ENCODE measurements around the gene LIX1L. TPM values are rescaled to one million over a fixed set of nuclear protein-coding genes. Genes with fewer than 3 reads are reported as not detected.
A peak's percentile ranks its signal among the peaks of the same experiment; 100 is the strongest.

The LIX1L gene
- total and polyA plus RNA-seq, 12 donors = 7.1 to 30.0 (median 23.8) TPM

DNA sequence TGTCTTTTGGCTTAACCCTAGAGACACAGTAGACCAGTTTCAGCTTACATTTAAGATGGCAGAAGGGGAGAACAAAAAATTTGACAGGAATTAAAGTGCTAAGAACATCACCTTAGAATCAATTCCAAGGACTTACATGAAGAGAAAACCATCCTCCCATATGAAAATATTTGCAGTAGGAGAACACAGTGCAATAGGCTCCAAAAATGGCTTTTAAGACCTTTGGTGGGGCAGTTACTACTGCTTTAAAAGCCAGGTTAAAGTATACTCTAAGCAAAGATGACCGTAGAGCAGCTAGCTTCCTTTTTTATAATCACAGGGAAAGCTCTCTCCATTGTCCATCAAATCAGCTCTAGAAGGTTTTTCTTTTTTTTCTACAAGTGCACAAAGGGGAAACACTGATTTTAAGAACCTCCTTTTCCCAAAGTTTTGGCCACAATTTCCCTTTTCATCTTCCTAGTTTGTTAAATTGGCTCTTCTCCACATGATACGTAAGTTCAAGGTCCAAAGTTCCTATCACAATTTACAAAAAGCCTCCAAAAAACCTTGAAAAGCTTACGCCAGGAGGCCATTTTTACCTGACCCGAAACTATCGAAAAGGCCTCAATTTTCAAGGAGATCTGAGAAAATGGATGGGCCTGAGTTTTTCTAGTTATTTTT lies 35.3 kb upstream of the LIX1L start:
- peaks cover 0 to 64% (median 35%) of the 10 kb centered on the region in 9 donors for H3K4me1 ChIP-seq
- intact Hi-C loops (cut with DNase I) = no loop called here
- no peaks in the 10 kb centered on the region for H3K27me3 ChIP-seq
- H3K9me3 ChIP-seq = no peaks in the 10 kb centered on the region
- H3K4me3 ChIP-seq = peak overlapping the region; percentile 70 to 90 (median 76)
- 27 to 29% methylated on average over 5 of the region's 5 CpGs for WGBS, 2 donors
- peaks cover 8 to 42% (median 35%) of the 10 kb centered on the region in 9 donors for H3K36me3 ChIP-seq
- no peak for DNase-seq
- no peak for ATAC-seq
- peak overlapping the region; percentile 89 to 98 (median 97) for H3K27ac ChIP-seq
- TF ChIP-seq CTCF (IDR thresholded peaks at IDR 0.05) = no peak

DNA sequence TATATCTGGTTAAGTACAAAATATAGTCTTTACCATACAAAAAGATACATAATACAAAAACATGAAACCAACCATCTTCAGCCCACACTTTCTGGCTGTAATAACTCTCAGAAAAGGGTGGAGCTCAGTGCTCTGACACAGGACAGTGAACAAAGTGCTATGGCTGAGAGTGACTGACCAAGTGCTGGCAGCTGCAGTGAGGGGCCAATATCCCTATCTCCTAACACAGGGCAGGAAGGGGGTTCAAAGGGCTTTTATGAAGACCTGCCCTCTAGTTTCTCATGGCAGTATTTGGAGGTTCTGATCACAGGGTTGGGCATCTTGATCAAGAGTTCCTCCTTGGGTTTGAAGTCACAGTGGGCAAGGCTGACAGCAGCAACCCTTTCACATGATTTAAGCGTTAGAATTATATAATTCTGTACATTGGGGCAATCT lies 34.7 kb upstream of the LIX1L start:
- H3K27me3 ChIP-seq = no peaks in the 10 kb centered on the region
- H3K4me1 ChIP-seq = peaks cover 0 to 64% (median 30%) of the 10 kb centered on the region in 9 donors
- WGBS, 2 donors = 54 to 75% methylated on average over 1 of the region's 1 CpG
- H3K4me3 ChIP-seq = peak overlapping the region; percentile 70 to 90 (median 76)
- intact Hi-C loops (cut with DNase I) = no loop called here
- TF ChIP-seq CTCF (IDR thresholded peaks at IDR 0.05) = no peak
- no peak for ATAC-seq
- H3K9me3 ChIP-seq = no peaks in the 10 kb centered on the region
- peaks cover 8 to 42% (median 35%) of the 10 kb centered on the region in 9 donors for H3K36me3 ChIP-seq
- no peak for DNase-seq
- H3K27ac ChIP-seq = peak overlapping the region; percentile 89 to 98 (median 97)

DNA sequence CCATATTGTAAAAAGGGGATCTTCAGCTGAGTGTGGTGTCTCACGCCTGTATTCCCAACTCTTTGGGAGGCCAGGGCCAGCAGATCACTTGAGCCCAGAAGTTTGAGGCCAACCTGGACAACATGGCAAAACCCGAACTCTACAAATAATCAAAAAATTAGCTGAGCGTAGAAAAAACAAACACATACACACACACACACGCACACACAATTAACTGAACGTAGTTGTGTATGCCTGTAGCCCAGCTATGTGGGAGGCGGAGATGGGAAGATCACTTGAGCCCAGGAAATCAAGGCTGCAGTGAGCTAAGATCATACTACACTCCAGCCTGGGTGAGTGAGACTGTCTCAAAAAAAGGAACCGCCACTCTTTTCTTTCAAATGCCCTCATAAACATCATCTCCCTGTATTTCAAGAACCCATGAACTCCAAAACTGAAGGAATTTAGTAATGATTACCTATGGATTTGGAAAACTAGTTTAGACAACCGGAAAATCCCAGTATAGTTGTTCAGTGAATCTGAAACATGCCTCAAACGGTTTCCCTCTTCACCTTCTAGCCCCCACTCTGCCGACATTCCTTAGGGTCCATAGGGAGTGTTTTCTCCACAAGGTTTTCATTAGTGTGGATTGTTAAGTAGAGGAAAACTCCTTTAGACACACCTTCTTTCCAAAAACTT lies 34.1 kb upstream of the LIX1L start:
- DNase-seq (no peak), ATAC-seq (peak in 2 of 8 donors; percentile 3 to 20)

More for the DNA sequence above, 34.1 kb upstream of the LIX1L start:
- Histone ChIP-seq H3K36me3 (peaks cover 8 to 42% (median 35%) of the 10 kb centered on the region in 9 donors), H3K4me1 (peaks cover 0 to 66% (median 31%) of the 10 kb centered on the region in 9 donors), H3K27me3 (no peaks in the 10 kb centered on the region), H3K9me3 (no peaks in the 10 kb centered on the region), H3K27ac (peak overlapping the region; percentile 61 to 98 (median 97)), H3K4me3 (peak overlapping the region in 9 of 10 donors; percentile 70 to 90 (median 76))
- TF ChIP-seq CTCF (IDR thresholded peaks at IDR 0.05) = no peak
- intact Hi-C loops (cut with DNase I) = no loop called here
- WGBS, 2 donors = 51 to 55% methylated on average over 10 of the region's 10 CpGs

Measured in heart right ventricle (tissue), 16 donors.